Activated naive CD4-positive, alpha-beta T cell treated with anti-CD3 and anti-CD28 coated beads, Interleukin-2, amount 50 U/mL, for 24 hours (primary cell): ENCODE measurements around the gene PKD1.

Source experiments
- H3K27ac Mint-ChIP-seq: one replicate; pipeline ENCODE4 v1.8.0; 2021; ENCODE audit warnings: mild to moderate bottlenecking, mixed read lengths
- H3K27me3 Mint-ChIP-seq: one replicate; pipeline ENCODE4 v1.8.0; 2021; ENCODE audit warnings: mixed read lengths
- H3K36me3 Mint-ChIP-seq: one replicate; pipeline ENCODE4 v1.8.0; 2021; ENCODE audit warnings: mixed read lengths
- H3K4me1 Mint-ChIP-seq: one replicate; pipeline ENCODE4 v1.8.0; 2021; ENCODE audit warnings: mixed read lengths
- H3K4me3 Mint-ChIP-seq: one replicate; pipeline ENCODE4 v1.8.0; 2021; ENCODE audit warnings: mild to moderate bottlenecking, mixed read lengths
- H3K9me3 Mint-ChIP-seq: one replicate; pipeline ENCODE4 v1.8.0; 2021; ENCODE audit warnings: mixed read lengths

The PKD1 gene

DNA sequence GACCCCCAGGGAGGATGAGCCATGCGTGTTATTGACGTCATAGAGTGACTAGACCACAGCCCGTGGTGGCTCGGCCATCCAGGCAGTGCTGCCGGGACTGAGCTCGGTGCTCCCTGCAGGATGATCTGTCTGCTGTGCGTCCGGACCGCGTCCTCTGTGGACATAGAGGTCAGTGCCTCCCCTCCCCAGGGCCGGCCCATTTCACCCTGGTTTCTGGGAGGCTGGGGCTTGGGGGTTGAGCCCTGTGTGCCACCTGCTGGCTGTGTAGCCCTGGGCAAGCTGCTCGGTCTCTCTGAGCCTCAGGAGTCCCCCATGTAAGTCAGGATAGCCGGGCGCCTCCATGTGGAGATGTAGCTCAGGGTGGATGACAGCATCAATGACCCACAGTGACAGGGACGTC, 79.6 kb downstream of the PKD1 start:
- Mint-ChIP-seq H3K27me3 (no peaks in the 10 kb centered on the region), H3K36me3 (peaks cover 1% of the 10 kb centered on the region), H3K4me3 (no peak overlapping the region)

DNA sequence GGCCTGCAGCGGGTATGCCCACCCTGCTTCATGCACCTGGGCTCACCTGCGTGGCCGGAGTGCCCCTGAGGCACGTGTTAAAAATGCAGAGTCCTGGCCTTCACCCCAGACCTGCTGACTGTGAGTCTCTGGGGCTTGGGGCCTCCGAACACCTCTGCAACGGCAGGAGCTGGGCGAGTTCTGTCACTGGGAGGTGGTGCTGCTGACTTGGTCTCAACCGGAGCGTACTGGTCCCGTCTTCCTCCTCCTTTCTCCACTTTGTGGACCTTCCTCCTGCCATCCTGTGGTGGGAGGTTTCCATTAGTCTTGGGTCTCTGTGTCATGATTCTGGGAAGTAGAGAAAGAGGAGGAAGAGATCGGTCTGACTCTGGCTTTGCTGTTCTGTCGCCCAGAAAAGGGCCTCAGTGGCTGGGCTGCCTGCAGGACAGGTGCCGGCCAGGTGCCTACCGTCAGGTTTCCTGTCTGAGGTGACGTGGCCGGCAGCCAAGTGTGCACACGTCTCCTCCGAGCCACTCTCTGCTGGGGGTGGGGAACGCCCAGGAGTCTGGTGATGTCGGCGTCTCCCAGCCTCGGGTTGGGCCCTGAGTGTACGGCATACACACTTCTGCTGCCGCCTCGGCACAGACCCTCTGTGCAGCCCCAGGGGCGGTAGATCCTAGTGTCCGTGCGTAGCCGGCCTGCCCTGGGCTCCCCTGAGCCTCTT, 81.0 kb downstream of the PKD1 start:
- Mint-ChIP-seq H3K36me3 (peaks cover 1% of the 10 kb centered on the region), H3K27me3 (no peaks in the 10 kb centered on the region), H3K4me3 (no peak overlapping the region), H3K4me1 (no peaks in the 10 kb centered on the region), H3K27ac (no peak overlapping the region), H3K9me3 (no peaks in the 10 kb centered on the region)

More for the DNA sequence above, 79.6 kb downstream of the PKD1 start:
- H3K27ac Mint-ChIP-seq: no peak overlapping the region
- no peaks in the 10 kb centered on the region for H3K4me1 Mint-ChIP-seq
- no peaks in the 10 kb centered on the region for H3K9me3 Mint-ChIP-seq

DNA sequence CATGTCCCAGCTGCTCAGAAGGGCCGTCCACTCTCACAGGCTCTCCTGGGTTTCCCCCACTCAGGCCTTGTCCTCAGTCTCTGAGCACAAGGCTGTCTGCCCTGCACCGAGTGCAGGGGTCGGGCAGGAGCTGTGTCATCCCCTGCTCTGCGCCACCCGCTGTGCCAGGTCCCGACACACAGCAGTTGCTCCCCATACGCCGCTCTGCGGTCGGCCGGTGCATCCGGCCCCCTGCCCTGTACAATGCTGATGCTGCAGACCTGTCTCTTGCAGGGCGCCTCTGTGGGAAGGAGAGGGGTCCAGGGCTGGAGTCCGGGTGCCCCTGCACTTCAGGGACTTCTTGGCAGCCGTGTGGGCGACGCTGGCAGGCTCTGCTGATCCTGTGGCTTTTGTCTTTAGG, 81.8 kb downstream of the PKD1 start:
- Mint-ChIP-seq H3K27me3 (no peaks in the 10 kb centered on the region), H3K4me3 (no peak overlapping the region), H3K27ac (no peak overlapping the region), H3K9me3 (no peaks in the 10 kb centered on the region), H3K4me1 (peaks cover 3% of the 10 kb centered on the region), H3K36me3 (peaks cover 1% of the 10 kb centered on the region)

DNA sequence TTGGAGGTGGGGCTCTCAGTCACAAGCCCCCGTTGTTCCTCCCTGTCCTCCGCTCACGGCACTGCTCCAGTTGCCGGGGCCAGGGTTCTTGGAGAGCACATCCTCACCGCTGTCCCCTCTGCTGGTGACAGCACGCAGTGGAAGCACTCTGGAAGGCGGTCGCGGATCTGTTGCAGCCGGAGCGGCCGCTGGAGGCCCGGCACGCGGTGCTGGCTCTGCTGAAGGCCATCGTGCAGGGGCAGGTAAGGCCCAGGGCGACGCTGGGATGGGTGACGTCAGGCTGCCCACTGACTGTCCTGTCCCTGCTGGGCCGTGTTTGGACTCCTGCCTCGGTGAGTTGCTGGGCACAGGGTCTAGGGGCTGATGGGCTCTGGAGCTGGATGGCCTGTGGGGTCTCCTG, 82.5 kb downstream of the PKD1 start:
- no peaks in the 10 kb centered on the region for H3K9me3 Mint-ChIP-seq
- peaks cover 1% of the 10 kb centered on the region for H3K36me3 Mint-ChIP-seq
- H3K27me3 Mint-ChIP-seq: no peaks in the 10 kb centered on the region
- H3K27ac Mint-ChIP-seq: no peak overlapping the region
- peaks cover 9% of the 10 kb centered on the region for H3K4me1 Mint-ChIP-seq
- H3K4me3 Mint-ChIP-seq: no peak overlapping the region

DNA sequence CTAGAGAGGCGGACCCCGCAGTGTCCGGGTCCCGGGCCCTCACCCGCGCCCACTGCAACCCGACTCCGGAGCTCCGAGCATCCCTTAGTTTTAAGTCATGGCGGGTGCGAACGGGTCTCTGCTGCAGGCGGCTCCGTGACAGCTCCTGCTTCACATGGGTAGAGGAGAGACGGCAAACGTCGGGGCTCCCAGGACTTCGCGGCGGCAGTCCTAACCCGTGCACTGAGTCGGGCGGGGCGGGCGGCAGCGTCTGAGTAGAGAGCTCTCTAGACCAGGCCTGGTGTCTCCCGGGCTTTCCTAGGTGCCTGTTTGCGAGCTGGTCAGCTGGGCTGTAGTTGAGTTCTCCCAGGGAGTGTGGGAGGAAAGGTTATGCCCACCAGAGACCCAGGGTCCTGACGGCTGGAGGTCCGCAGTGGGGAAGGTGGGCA, 87.6 kb downstream of the PKD1 start:
- Mint-ChIP-seq H3K4me1 (peaks cover 18% of the 10 kb centered on the region), H3K36me3 (peaks cover 1% of the 10 kb centered on the region), H3K27me3 (no peaks in the 10 kb centered on the region), H3K27ac (peak overlapping the region; percentile 41), H3K4me3 (peak overlapping the region; percentile 90), H3K9me3 (no peaks in the 10 kb centered on the region)

DNA sequence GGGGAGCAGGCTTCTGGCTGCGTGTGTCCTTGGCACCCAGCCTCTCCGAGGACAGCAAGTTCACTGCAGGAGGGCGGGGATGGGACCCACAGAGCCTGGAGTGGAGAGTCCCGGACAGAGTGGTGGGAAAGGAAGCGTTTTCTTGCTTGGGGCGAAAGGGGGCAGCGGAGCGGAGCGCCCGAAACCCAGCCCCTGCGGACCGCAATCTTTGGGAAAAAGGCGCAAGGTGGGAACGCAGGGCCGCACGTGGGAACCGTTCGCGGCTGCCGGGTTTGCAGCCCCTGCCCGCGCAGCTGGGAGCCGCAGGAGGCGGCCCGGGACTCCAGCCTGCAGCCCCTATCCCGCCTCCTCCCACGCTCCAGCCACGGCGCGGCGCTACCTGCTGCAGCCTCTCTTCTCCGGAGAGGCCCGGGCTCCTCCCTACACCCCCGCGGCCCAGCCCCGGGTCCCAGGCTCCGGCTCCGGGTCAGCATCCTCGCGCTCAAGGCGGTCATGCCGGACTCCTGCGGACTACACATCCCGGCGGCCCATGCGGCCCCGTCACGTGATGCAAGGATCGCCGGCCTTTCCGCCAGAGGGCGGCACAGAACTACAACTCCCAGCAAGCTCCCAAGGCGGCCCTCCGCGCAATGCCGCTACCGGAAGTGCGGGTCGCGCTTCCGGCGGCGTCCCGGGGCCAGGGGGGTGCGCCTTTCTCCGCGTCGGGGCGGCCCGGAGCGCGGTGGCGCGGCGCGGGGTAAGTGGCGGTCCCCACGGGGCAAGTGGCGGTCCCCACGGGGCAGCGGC, 88.2 kb downstream of the PKD1 start, which contains the start of the genes NTHL1 and TSC2:
Gene NTHL1 (minus strand): TSS at position 505 of the 786 bp plus-strand sequence. CDS start 11 bp downstream, at position 494.
Gene TSC2 (plus strand): TSS at position 656 of the 786 bp plus-strand sequence. CDS start 631 bp downstream, outside the sequence.
- Mint-ChIP-seq H3K27me3 (no peaks in the 10 kb centered on the region), H3K4me1 (peaks cover 18% of the 10 kb centered on the region), H3K4me3 (peak within 1 kb of the TSS; percentile 94), H3K27ac (peak within 1 kb of the TSS; percentile 87), H3K36me3 (peaks cover 1% of the 10 kb centered on the region), H3K9me3 (no peaks in the 10 kb centered on the region)

DNA sequence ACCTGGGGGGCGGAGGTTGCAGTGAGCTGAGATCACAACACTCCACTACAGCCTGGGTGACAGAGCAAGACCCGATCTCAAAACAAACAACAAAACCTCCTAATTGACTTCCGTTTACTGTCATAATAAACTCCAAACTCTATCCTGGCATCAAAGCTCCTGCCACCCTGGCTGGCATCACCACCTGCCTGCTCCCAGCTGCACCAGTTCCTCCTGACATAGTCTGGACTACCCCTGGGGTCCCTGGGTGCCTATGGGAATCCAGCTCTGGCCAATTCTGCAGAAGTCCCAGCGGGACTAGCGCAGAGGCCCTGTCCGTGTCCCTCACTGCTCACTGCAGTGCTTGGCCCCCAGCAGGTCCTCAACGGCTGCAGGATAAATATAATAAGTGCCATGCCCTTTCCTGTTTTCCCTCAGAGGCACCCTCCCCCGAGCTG, 88.8 kb downstream of the PKD1 start:
- peaks cover 1% of the 10 kb centered on the region for H3K36me3 Mint-ChIP-seq
- H3K4me3 Mint-ChIP-seq: peak overlapping the region; percentile 94
- peak overlapping the region; percentile 87 for H3K27ac Mint-ChIP-seq
- no peaks in the 10 kb centered on the region for H3K27me3 Mint-ChIP-seq
- peaks cover 18% of the 10 kb centered on the region for H3K4me1 Mint-ChIP-seq
- H3K9me3 Mint-ChIP-seq: no peaks in the 10 kb centered on the region

DNA sequence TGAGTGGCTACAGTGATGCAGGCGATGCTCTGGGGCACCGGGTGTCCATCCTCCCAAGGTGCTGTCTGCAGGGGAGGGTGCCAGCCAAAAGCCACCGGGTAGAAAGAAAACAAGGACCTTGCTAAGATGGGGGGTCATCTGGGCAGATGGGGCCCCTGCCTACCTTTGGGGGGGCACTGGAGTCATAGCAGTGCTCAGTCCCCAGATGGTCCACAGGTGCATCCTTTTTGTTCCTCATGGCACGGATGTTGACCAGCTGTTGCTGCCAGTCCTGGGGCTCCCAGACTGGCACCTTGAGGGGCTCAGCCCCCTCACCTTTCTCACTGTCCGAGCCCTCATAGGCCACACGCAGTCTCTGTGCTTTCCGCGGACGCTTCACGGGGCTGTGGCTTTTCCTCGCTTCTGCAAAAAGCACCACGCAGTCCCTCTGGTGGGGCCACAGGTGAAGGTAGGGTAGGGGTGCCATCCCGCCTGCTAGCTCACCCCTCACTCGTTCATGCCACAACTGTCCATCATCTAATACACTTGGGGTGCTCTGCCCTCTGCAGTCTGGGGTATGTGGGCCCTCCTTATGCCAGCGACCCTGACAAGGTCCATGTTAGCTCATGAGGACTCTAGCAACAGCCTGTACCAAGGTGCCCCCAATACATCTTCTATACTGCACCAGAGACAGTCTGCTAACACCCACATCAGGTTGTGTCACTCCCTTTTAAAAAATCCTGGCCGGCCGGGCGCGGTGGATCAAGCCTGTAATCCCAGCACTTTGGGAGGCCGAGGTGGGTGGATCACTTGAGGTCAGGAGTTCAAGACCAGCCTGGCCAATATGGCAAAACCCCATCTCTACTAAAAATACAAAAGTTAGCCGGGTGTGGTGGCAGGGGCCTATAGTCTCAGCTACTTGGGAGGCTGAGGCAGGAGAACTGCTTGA, 89.5 kb downstream of the PKD1 start:
- no peaks in the 10 kb centered on the region for H3K27me3 Mint-ChIP-seq
- H3K9me3 Mint-ChIP-seq: no peaks in the 10 kb centered on the region
- no peak overlapping the region for H3K27ac Mint-ChIP-seq
- peaks cover under 1% of the 10 kb centered on the region for H3K36me3 Mint-ChIP-seq
- H3K4me3 Mint-ChIP-seq: peak overlapping the region; percentile 94
- H3K4me1 Mint-ChIP-seq: peaks cover 18% of the 10 kb centered on the region

DNA sequence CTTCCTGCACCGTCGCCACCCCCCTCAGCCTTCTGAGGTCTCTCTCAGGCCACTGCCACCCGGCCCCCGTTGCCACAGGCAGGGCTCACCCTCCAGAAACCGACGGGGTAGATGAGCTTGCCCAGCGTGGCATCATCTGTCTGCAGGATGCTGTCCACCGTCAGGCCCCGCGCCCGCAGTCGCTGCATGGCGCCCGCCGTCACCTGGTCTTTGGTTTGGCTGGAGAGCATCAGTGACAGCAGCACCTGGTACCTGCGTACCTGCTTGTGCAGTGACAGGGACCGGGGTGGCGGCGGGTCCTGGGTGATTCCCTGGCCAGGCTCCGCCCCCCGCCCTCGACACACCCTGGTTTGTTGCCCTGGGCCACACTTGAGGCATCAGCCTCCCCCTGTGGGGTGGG, 91.2 kb downstream of the PKD1 start:
- Mint-ChIP-seq H3K4me1 (peaks cover 18% of the 10 kb centered on the region), H3K4me3 (no peak overlapping the region), H3K9me3 (no peaks in the 10 kb centered on the region), H3K27me3 (no peaks in the 10 kb centered on the region), H3K27ac (no peak overlapping the region), H3K36me3 (no peaks in the 10 kb centered on the region)

DNA sequence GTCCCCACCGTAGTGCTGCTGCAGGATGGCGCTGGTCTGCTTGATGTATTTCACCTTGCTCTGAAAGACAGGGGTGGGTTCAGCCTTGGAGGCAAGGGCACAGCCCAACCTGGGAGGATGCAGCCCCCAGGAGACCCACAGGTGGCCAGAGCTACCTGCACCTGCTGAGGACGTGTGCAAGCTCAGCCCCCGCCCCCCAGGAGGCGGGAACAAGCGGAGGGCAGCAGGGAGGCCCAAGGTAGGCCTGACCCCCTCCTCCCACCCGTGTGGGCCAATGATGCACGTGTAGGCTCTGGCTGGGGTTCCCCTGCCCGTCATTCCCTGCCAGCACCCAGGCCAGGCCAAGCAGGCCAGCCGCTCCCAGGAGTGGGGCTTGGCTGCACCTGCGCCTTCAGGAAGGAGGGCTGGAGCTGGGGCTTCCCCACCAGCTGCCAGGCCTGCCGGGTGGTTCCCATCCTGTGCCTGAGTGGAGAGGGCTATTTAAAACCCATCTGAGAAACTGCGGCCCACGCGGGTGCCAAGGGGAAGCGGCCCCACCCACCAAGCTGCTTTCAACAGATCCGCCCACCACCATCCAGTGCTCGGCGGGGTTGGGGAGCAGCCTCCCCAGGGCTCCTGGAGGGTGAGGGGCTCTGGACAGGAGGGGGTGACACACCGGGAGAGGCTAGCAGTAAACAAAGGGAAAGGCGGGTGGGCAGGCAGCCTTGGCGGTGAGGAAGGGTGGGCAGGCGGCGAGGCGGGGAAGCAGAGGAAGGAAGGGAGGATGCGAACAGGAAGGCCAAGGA, 91.8 kb downstream of the PKD1 start:
- no peak overlapping the region for H3K4me3 Mint-ChIP-seq
- H3K36me3 Mint-ChIP-seq: no peaks in the 10 kb centered on the region
- H3K27ac Mint-ChIP-seq: no peak overlapping the region
- no peaks in the 10 kb centered on the region for H3K9me3 Mint-ChIP-seq
- H3K27me3 Mint-ChIP-seq: no peaks in the 10 kb centered on the region
- H3K4me1 Mint-ChIP-seq: peaks cover 15% of the 10 kb centered on the region

DNA sequence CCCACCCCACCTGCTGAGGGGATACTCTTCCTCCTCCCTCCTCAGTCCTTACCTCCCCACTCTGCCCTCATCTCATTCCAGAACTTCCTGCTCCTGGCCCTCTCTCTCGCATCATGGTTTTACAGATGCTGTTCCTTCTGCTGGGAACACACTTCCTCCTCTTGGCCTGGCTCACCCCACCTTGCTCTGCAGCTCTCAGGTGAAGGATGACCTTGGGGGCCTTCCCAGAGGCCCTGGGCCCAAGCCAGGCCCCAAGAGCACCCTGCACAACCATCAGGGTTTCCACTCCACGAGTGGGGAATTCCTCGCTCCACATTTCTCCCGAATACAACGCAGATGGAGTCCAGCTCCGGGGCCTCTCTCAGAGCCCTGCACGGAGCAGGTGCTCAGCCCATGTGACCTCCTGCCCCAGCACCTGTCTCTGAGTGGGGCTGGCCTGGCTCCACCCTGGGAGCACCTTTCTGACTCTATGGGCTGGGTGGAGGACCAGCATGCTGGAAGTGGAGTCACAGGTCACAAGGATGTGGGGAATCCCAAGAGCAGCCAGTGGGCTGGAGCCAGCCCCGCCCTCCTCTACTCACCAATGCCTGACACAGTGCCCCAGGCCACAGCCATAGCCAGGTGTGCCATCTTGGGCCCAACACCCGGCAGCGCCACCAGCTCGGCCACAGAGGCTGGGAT, 92.6 kb downstream of the PKD1 start:
- H3K27me3 Mint-ChIP-seq: no peaks in the 10 kb centered on the region
- no peaks in the 10 kb centered on the region for H3K9me3 Mint-ChIP-seq
- H3K4me1 Mint-ChIP-seq: peaks cover 9% of the 10 kb centered on the region
- no peak overlapping the region for H3K4me3 Mint-ChIP-seq
- no peaks in the 10 kb centered on the region for H3K36me3 Mint-ChIP-seq
- H3K27ac Mint-ChIP-seq: no peak overlapping the region

DNA sequence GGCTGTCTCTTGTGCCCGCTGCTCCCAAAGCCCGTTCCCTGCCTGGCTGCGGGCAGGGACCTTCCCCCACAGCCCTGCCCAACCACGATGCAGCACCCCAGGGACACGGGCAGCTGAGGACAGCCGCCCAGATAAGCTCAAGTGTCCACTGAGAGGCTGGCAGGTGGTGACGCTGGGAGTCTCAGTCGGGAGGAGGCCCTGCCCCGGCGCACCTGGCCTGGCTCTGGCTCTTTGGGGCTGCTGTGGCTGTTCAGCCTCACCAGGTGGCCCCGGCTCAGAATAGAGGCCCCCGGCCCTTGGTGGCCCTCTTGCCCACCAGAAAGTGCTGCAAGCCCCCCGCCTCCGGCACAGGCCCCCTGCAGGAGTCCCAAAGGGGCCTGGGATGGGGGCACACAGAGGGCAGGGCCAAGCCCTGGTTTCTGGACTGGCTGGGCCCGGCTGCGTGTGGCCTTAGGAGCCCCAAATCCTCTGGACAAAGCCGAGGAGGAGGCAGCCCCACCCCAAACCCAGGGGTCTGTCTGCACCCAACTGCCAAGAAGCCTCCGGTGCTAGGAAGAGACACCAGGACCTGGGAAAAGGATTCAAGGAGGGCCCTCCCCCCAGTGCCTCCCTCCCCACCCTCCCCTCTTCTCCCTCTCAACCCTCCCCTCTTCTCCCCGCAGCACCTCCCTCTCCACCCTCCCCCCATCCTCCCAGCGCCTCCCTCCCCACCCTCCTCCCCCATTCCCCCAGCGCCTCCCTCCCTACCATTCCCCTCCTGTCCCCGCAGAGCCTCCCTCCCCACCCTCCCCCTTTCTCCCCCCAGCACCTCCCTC, 93.3 kb downstream of the PKD1 start:
- H3K4me1 Mint-ChIP-seq: peaks cover 9% of the 10 kb centered on the region

DNA sequence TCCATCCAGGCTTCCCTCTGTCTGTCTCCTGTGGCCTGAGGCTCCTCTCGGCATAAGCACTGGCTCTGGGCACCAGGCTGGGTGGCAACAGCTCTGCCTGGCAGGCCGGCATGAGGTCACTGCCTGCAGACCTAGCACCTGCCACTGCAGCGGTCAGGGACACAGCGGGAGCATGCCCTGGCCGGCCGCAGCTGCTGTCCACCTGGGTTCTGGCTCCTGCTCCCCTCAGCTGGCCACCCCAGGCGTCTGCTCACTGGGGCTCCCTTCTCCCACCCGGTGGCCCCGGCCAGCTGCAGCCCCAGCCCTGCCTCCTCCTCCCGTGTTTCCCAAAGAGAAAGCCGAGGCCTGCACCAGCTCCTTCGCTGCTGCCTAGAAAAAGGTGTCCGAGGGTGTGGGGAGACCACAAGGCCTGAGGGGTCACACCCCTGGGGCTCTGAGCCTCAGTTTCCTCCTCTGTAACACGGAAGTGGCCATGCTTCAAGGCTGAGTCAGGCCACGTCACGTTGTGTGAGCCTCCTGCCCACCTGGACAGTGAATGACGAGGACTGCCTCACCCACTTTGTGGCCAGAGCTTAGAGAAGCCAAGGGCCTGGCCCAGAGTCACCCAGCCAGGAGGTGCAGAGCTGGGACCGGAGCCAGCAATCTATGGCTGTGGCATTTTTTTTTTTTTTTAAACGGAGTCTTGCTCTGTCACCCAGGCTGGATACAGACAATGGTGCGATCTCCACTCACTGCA, 94.7 kb downstream of the PKD1 start:
- no peaks in the 10 kb centered on the region for H3K36me3 Mint-ChIP-seq
- H3K27ac Mint-ChIP-seq: no peak overlapping the region
- no peaks in the 10 kb centered on the region for H3K4me1 Mint-ChIP-seq
- H3K27me3 Mint-ChIP-seq: no peaks in the 10 kb centered on the region
- no peak overlapping the region for H3K4me3 Mint-ChIP-seq
- no peaks in the 10 kb centered on the region for H3K9me3 Mint-ChIP-seq

More for the DNA sequence above, 93.3 kb downstream of the PKD1 start:
- Mint-ChIP-seq H3K4me3 (no peak overlapping the region), H3K27me3 (no peaks in the 10 kb centered on the region), H3K27ac (no peak overlapping the region), H3K36me3 (no peaks in the 10 kb centered on the region), H3K9me3 (no peaks in the 10 kb centered on the region)
